ENCODE measurements around the gene HERC2.

GRCh38 chr15:28264166-28264565, 57.8 kb downstream of the HERC2 start:
- TF ChIP-seq CTCF (IDR thresholded peaks at IDR 0.05), result no peak
- TF ChIP-seq EP300 (IDR thresholded peaks at IDR 0.05), result no peak
- TF ChIP-seq POLR2A (IDR thresholded peaks at IDR 0.05), result no peak

All from ovary (tissue), 3 donors.